AG09309 (cell line): ENCODE data around the gene CUTA.

ENCODE experiments used
- DNase-seq: peaks from one replicate; pipeline ENCODE4 v3.0.0-alpha.2; 2010; ENCODE audit warnings: low read depth
- H3K4me3 ChIP-seq: 2 replicates; pipeline ENCODE4 v1.5.1; 2011; ENCODE audit warnings: mild to moderate bottlenecking, low read depth, low read length, moderate library complexity; ENCODE audit not compliant: control insufficient read depth
- TF ChIP-seq, protein P1 (sequence below): IDR thresholded peaks from 2 replicates; pipeline ENCODE4 v1.5.1; 2011; ENCODE audit warnings: mild to moderate bottlenecking, low read depth, low read length, inconsistent platforms; ENCODE audit not compliant: insufficient read depth, control insufficient read depth; ENCODE audit errors: missing control alignments

CUTA gene

DNA sequence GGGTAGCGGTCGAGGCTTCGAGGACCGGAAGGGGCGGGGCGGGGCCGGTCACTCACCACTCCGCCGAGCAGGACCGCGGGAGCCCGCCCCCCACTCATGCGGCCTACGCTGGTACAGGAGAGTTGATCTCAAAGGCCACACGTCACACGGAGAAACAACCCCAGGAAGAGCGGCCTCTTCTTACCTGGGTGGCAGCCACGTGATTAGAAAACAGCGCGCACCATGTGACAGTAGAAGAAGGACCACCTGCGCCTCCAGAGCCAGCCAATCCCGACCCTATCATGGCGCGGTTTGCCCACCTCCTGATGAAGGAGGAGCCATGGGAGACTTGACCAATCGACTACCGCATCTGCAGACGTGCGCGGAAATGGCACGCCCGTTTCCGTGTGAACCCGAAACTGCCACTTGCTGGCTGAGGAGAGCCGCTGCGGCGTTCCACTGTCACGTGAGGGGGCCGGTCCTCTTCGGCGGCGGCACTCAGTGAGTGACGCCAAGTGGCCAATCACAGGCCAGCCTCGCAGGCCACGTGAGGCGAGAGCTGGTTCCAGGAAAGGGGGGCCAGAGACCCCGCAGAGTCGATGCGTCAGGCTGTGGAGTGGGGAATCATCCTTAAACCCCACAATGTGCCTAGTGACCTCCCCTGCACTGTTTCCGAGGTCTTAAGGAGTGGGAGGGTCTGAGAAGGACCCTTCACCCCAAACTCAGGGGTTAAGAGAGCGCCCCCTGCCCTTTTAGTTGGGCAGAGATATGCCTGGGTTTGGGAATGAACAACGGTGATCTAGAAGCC is at the start of gene CUTA:
CUTA (minus strand) TSS at position 205 of the 787 bp plus-strand sequence; CDS start at position 98, 107 bp downstream.
- peak within 1 kb of the TSS; percentile 82 for H3K4me3 ChIP-seq
- DNase-seq, result peak; percentile 99
- TF ChIP-seq, protein P1, sequence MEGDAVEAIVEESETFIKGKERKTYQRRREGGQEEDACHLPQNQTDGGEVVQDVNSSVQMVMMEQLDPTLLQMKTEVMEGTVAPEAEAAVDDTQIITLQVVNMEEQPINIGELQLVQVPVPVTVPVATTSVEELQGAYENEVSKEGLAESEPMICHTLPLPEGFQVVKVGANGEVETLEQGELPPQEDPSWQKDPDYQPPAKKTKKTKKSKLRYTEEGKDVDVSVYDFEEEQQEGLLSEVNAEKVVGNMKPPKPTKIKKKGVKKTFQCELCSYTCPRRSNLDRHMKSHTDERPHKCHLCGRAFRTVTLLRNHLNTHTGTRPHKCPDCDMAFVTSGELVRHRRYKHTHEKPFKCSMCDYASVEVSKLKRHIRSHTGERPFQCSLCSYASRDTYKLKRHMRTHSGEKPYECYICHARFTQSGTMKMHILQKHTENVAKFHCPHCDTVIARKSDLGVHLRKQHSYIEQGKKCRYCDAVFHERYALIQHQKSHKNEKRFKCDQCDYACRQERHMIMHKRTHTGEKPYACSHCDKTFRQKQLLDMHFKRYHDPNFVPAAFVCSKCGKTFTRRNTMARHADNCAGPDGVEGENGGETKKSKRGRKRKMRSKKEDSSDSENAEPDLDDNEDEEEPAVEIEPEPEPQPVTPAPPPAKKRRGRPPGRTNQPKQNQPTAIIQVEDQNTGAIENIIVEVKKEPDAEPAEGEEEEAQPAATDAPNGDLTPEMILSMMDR, result peak; percentile 25

GRCh38 chr6:33467091-33467490 is 49.2 kb upstream of the CUTA start:
- H3K4me3 ChIP-seq, result no peak overlapping the region
- TF ChIP-seq, protein P1, result no peak
- no peak for DNase-seq

GRCh38 chr6:33466075-33466735 is 48.3 kb upstream of the CUTA start:
- DNase-seq, result no peak
- TF ChIP-seq, protein P1, result no peak
- no peak overlapping the region for H3K4me3 ChIP-seq

DNA sequence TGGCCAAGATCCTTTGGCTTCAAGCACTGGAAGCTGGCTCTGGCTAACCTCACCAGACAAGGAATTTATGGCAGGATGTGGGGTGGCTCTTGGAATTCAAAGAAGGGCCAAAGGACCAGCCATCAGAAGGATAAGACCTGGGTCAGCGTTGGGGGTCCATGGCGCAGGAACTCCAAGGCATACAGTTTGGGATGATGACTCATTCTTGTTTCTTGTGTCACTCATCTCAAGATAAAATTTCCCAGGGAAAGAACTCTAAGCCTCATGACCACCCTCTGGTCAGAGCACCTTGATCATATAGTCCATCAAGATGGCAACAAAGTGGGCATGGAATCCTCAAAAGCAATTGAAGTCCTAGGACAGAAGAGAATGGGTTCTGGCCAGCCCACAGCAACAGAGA is 41.3 kb upstream of the CUTA start:
- TF ChIP-seq, protein P1, result no peak

DNA sequence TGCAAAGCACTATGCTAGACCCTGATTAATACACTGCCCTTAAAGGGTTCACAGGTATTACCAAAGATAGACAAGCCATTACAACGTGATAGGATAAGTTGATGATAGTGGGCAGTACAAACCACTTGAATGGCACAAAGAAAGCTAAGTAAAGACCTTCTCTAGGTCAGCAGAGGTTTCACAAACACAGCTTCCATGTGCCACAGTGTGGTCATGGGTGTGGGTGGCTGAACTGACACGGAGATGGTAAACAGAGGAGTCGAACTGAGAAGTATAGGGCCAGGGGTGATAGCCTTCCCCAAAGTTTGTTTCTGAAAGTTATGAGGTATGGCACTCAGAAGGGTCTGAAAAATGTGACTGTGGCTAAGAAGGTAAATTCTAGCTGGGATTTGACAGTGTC is 40.8 kb upstream of the CUTA start:
- TF ChIP-seq, protein P1, result no peak
- no peak overlapping the region for H3K4me3 ChIP-seq
- DNase-seq, result no peak

More for the DNA sequence above, 41.3 kb upstream of the CUTA start:
- DNase-seq, result no peak
- H3K4me3 ChIP-seq, result no peak overlapping the region

DNA sequence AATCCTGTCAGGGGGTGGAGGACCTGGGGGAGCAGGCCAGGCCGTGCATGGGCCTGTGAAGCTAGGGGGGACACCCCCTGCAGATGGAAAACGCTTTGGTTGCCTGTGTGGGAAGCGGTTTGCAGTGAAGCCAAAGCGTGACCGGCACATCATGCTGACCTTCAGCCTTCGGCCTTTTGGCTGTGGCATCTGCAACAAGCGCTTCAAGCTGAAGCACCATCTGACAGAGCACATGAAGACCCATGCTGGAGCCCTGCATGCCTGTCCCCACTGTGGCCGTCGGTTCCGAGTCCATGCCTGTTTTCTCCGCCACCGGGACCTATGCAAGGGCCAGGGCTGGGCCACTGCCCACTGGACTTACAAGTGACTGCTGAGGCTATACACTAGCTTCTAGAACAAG is 38.2 kb upstream of the CUTA start:
- TF ChIP-seq, protein P1, result no peak
- H3K4me3 ChIP-seq, result no peak overlapping the region
- no peak for DNase-seq
